GM21619 (cell line): ENCODE data around the gene TSSK3.

ENCODE experiments used
- ATAC-seq: cut with Tn5 transposase; IDR thresholded peaks from one replicate; pipeline ENCODE4 v1.9.1; 2021; ENCODE audit not compliant: unreplicated experiment

TSSK3 gene, protein sequence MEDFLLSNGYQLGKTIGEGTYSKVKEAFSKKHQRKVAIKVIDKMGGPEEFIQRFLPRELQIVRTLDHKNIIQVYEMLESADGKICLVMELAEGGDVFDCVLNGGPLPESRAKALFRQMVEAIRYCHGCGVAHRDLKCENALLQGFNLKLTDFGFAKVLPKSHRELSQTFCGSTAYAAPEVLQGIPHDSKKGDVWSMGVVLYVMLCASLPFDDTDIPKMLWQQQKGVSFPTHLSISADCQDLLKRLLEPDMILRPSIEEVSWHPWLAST

DNA sequence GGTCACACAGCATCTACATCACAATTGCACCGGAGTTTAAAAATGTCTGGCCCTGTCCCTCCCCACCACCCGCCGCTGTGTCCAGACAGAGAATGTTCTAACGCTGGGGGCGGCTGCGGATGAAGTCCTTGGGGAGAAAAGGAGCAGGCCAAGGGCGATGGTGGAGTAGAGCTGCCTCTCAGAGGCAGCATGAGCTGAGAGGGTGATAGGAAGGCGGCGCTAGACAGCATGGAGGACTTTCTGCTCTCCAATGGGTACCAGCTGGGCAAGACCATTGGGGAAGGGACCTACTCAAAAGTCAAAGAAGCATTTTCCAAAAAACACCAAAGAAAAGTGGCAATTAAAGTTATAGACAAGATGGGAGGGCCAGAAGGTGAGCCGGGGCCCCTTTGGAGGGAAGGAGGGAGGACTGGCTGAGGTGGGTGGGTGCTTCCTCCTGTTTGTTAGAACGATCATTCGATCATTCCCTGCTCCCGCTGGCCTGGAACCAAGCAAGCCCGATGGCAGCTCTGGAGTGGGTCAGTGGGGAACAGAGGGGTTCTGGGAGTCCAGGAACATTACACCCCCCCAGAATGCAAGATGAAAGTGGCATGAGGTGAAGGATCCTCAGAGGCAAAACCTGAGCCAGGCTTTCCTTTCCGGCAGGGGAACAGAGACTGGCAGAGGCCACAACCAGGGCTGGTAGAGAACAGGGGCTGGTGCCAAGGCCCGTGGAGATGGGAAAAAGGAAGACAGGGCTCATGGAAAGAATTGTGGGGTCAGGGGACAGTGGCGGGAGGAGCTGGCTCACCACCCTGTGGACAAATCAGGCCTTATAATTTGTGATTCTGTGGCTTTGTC lies at the start of gene TSSK3, which contains the start of gene FAM229A:
Gene TSSK3 (plus strand): TSS at position 66 of the 840 bp plus-strand sequence. CDS start 163 bp downstream, at position 229.
Gene FAM229A (minus strand): TSS at position 12 of the 840 bp plus-strand sequence. CDS start 394 bp downstream, outside the sequence.
- no peak for ATAC-seq

DNA sequence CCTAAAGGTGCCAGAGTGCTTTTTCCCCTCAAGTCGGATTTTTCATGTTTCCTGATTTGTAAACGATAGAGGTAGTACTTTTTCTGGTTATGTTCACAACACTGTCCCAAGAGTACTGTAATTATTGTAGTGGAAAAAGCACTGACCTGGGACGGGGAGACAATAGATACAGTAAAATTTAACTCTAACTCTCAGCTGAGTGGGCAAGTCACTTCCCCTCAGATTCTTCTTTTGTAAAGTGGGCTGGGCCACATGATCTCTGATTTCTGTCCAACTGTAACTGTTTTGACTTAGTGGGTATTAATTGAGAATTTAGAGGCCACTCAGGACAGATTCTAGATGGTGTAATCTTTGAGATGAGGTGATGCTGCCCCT lies 45.4 kb upstream of the TSSK3 start:
- ATAC-seq = no peak

DNA sequence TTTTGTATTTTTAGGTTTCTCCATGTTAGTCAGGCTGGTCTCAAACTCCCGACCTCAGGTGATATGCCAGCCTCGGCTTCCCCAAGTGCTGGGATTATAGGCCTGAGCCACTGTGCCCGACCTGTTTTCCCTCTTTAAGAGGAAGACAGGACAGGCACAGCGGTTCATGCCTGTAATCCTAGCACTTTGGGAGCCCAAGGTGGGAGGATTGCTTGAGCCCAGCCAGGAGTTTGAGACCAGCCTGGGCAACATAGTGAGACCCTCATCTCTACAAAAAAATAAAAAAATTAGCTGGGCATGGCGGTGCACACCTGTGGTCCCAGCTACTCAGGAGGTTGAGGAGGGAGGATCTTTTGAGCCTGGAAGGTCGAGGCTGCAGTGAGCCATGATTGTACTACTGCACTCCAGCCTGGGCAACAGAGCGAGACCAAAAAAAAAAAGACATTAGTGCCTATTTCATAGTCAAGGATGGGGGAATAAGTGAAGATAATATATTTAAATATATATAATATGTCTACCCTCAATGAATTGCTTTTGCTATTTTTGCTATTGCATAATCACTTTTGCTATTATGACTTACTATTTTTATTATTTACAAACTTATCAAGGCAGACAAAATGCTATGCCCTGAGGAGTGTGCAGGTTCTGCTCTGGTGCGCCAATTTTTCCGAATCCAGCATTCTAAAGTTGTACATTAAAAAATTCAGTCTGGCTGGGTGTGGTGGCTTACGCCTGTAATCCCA lies 44.0 kb upstream of the TSSK3 start:
- no peak for ATAC-seq

DNA sequence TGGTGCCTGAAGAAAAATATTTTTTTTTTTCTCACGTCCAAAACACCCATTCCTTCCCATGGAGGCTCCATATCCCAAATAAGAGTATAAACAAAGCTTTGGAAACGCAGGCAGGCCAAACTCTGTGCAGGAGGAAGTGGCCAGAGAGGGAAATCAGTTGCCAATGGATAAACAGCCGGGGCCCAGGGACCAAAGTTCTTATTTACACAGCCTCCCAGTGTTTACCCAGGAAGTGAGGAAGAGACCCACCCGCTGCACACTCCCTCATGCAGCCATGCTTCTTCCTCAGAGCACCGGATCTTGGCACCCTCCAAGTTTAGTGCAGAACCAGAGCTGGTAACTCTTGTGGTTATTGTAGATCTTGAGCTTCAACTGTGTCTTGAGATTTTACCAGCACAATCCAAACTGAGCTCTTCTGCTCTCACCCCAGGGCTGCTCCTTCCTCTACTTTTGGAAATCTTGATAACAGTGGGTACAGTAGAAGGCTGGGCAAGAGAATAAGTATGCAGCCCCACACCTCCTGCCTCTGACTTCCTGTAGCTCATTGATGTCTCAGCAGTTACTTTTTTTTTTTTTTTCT lies 40.5 kb upstream of the TSSK3 start:
- ATAC-seq = no peak

DNA sequence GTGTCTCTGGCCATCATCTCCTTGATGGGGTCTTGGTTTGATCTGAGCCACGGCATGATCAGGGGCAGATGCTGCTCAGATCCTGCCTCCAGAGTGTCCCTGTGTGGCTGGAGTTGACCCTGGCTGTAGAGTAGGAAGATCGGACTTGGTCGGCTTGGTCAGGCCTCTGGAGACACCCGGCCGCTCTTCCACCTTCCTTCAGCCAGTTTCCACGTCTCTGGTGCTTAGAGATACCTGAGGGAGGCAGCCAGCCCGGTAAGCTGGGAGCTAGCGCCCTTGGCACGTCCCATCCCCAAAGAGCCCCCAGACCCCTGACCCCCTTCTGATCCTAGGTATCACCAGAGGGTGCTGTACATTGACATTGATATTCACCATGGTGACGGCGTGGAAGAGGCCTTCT lies 35.1 kb upstream of the TSSK3 start:
- ATAC-seq = no peak

DNA sequence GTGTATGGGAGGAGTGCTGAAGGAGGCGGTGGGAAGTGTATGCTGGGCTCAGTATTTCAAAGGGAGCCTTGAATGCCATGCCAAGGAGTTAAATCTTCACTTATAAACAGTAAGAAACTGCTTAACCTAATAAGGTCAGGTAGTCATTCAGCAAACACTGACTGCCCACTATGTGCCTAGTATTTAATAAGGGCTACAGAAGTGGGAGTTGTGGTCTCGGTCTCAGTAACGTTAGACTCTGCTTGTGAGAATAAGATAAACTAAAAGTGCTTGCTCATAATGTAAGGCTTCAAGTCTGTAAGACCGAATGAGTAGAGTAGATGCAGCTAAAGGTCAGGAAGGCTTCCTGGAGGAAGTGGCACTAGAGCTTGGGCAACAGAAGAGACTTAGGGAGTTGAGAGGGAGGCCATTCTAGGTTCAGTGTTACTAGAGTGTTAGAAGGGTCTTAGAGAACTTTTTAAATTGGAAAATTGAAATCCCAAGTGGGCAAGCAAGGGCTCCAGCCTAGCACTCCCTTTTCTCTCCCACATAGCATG lies 32.3 kb upstream of the TSSK3 start:
- ATAC-seq = no peak

DNA sequence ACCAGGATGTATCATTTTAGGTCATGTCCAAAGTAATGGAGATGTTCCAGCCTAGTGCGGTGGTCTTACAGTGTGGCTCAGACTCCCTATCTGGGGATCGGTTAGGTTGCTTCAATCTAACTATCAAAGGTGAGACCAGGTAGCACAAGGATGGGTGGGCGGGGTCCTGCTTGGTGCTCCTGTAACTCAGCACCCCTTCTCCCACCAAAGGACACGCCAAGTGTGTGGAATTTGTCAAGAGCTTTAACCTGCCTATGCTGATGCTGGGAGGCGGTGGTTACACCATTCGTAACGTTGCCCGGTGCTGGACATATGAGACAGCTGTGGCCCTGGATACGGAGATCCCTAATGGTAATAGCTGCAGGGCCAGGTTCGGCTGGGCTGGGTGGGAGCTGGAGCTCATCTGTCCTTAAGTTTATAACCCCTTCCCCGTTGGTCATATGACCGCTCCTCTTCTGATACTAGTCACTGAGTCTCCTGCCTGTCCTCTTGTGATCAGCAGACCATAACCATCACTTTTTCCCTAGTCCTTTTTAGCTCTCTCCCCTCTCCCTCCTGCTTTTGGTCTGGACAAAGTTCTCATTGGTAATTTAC lies 31.7 kb upstream of the TSSK3 start:
- ATAC-seq = no peak

DNA sequence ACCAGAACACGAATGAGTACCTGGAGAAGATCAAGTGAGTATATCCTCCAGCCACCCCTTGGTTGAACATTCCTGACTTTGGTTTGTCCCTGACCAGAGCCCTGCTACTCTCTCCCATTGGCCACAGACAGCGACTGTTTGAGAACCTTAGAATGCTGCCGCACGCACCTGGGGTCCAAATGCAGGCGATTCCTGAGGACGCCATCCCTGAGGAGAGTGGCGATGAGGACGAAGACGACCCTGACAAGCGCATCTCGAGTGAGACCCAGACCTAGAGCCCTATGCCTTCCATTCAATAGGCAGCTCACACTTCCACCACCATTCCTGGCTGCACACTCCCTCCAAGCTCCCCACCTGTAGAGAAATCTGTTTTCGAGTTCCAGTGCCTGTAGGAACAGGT lies 30.8 kb upstream of the TSSK3 start:
- ATAC-seq = no peak

DNA sequence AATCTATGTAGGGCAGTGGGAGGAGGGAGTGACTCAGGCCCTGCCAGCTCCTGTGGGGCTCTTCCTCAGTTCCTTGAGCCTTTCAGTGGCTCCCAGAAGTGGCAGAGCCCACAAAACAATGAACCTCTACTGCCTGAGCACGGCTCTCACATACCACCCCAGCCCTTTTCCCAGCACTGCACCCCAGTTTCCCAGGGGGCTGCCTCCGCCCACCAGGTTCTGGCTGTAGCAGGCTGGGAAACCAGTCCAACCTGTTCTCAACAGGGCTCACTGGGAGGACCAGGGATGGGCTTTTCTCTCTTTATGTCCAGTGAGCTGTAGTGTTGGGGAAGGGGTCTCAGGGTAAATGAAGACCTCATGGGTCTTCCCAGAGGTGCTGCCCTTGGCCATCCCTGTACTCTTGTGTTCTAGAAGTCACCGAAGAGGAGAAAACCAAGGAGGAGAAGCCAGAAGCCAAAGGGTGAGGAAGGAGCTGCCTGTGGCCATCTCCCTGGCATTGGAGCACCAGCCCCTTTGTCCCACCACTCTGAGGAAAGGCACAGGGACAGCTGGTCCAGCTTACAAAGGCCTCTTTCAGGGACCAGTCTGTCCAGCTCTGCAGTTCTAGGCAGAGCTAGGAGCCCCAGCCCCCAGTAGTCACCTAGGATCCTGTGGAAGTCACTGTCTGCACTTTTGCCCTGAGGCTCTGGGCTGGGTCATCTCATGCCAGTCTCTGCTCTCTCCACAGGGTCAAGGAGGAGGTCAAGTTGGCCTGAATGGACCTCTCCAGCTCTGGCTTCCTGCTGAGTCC lies 29.9 kb upstream of the TSSK3 start:
- no peak for ATAC-seq

DNA sequence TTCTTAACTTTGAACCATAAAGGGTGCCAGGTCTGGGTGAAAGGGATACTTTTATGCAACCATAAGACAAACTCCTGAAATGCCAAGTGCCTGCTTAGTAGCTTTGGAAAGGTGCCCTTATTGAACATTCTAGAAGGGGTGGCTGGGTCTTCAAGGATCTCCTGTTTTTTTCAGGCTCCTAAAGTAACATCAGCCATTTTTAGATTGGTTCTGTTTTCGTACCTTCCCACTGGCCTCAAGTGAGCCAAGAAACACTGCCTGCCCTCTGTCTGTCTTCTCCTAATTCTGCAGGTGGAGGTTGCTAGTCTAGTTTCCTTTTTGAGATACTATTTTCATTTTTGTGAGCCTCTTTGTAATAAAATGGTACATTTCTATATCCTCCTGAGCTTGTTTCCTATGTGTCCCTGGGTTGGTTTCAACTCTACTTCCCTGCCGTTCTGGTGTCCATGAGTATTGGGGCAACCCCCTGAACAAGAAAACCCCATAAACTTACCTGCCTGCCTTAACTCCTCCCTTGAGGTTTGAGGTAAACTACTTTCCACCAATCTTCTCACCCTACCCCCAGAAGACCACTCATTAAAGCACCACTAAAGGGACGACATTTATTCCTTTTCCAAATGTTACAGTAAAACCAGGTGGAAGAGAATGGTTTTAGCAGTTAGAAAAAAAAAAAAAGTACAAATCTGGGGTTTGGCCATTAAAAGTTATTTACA lies 28.9 kb upstream of the TSSK3 start:
- no peak for ATAC-seq

DNA sequence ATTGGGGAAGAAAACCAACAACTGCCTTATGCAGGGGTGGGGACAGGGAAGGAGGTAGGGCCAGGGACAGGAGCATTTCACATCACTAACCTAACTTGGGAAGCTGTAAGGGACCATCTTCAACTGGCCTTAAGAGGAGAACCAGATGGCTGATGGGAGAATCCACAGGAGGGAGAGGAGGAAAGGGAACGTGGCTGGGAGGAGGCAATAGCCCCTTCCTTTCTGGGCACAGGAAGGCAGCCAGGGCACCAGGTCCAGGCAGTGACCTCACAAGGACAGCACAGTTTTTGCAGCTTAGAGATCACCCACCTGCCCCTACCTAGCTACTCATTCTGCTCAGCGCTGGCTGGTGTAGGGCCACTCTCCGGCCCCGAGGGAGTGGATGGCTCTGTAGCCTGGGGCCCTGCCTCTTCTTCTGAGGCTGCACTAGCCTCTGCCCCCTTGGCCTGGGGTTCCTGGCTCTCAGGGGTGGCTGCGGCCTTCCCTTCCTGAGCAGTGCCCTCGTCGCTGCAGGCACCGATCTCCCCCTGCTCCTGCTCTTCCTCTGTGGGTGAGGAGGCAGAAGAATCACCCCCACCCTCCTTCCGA lies 28.0 kb upstream of the TSSK3 start:
- no peak for ATAC-seq

DNA sequence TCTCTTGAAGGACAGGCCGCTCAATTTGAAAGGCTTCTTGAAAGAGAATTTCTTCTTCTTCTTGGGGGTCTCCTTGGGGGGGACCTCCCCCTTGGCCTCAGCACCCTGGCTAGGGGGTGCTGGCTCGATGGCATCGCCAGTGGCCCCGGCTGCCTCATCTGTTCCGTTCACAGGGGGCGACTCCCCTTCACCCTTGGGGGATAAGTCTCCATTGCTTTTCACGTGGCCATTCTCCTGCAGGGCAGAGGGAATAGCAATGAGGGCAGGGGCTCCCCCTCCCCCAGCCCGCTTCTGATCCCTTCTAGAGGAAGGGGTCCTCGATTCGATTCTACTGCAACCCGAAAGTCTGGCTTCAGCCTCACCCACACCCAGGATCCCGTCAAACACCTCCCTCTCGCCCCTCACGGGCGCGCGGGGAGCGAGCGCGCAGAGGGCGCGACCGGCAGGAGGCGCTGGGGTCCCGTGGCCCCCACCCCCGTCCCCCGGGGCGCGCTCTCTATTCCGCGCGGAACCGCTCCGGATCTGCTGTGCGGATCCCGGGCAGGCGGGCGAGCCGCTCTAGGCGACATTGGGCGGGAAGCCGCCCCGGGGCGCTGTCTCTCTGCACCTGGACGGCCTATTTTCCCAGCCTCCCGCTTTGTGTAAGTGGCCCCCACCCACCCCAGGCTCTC lies 27.3 kb upstream of the TSSK3 start:
- ATAC-seq = no peak

DNA sequence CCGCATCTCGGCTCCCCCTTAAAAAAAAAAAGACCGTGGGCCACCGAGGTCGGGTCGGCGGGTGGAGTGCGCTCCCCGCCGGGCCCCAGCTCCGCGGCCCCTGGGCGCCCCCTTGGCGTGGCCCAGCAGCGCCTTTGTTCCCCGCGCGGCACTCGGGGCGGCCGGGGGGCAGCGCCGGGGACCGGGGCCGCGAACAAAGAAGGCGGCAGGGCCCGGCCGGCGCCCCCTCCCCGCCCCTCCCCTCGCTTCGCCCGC lies 26.9 kb upstream of the TSSK3 start:
- ATAC-seq = no peak

DNA sequence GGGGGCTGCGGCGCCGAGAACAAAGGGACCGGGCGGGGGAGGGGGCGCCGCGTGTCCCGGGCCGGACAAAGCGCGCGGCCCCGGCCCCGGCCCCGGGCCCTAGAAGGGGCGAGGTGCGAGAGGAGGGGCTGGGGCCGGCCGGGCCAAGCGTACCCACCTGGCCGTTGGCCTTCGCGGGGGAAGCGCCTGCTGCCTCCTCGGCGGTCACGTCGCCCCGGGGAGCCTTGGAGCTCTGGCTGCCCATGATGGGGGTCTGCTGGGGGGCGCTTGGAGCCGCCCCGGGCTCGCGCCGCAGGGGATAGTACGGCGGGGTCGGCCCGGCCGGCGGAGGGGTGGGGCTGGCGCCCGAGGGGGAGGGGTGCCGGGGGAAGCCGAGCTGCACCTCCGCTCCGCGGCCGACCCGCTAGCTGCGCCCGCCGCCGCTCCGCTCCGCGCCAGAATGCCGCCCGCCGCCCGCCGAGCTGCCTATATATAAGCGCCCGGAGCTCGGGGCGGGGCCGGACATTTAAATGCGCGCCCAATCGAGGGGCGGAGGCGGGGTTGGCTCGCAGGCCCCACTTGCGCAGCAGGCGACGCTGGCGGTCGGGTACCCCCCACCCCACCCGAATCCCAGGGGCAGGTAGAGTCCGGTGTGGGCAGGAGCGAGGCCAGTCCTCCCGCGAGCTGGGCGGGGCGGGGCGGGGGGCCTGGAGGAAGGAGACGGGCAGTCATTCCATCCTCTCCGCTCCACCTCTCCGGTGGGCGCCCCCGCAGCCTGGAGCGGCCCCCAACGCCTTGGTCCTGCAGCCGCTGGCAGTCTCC lies 26.3 kb upstream of the TSSK3 start, which contains the start of gene MARCKSL1:
Gene MARCKSL1 (minus strand): TSS at position 444 of the 801 bp plus-strand sequence. CDS start 200 bp downstream, at position 244.
- ATAC-seq = no peak

DNA sequence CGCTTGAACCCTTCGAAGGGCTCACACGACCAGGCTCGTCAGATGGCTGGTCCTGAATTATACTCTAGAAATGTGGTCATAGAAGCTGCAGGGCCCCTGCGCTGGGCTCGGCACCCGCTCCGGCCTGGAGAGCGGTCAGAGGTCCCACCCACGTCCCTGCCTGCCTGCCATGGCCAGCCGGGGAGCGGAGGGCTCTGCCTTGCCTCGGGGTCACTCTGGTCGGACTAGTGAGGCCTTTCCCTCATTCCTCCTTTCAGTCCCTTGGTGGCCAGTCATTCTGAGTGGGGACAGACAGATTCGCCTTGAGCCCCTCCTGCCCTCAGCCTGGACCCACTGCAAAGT lies 25.8 kb upstream of the TSSK3 start:
- ATAC-seq = no peak

DNA sequence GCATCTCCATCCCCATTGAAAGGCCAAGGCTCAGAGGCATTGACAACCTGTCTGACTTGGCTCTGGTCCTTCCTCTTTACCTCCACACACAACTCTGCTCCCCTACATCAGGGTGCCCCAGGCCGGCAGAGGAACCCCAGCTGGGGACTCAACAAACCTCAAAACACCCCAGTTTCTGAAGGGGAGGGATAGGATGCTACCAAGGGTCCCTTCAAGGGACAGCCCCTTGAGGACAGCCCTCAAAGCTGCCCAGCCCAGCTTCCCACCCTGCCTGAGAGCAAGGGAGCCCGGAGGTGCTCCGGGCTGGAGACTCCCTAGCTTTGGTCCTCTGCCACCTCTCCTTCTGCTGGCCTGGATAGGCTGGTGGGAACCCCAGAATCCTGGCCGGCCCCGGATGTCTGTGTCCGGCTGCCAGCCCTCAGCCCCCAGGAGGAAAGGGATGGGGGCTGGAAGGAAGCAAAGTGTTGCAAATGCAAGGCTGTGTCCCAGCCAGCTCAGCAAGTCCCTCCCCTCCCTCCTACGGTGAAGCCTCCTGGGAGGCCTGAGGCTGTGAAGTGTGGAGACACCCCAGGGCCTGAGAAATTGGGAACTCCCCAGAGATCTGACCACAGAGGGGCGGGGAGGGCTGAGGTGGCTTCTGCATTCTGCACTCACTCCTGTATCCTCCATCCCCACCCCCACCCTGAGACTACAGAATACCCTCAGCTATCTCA lies 25.2 kb upstream of the TSSK3 start:
- ATAC-seq = peak; percentile 30
